Esophagus squamous epithelium (tissue), 4 donors: Measurements from ENCODE around the gene FAM151A.

Experiments used
- CTCF ChIP-seq, 6 experiments: fragments of 450-650 bp in 4 of 6; fragments of 200-600 bp in 2 of 6; sonication (generic) in 2 of 6; IDR thresholded peaks; one replicate each; pipeline ENCODE4 v1.5.1; 2016 to 2019; ENCODE audit warnings: antibody characterized with exemption in 6 of 6, mild to moderate bottlenecking in 4 of 6, moderate library complexity in 4 of 6
- POLR2A ChIP-seq, 4 donors: fragments of 450-650 bp; IDR thresholded peaks; one replicate each; pipeline ENCODE4 v1.6.1; 2017; ENCODE audit warnings: antibody characterized with exemption in 4 of 4, mild to moderate bottlenecking in 4 of 4, moderate library complexity in 3 of 4

- TF ChIP-seq CTCF (IDR thresholded peaks at IDR 0.05) (no peak), POLR2A (IDR thresholded peaks at IDR 0.05) (no peak)
Measured at GRCh38 chr1:54668567-54668966, 45.2 kb upstream of the FAM151A start.
